GM12873 (cell line): ENCODE measurements around the gene CABP4.

ENCODE experiments used
- CTCF ChIP-seq: IDR thresholded peaks from 2 replicates; pipeline ENCODE4 v1.5.1; 2012; ENCODE audit warnings: low read depth, mild to moderate bottlenecking, moderate library complexity, low read length, control low read depth; ENCODE audit not compliant: insufficient read depth; ENCODE audit errors: missing control alignments

The CABP4 gene

GRCh38 chr11:67489203-67489884 lies 34.2 kb downstream of the CABP4 start:
- no peak for TF ChIP-seq CTCF

GRCh38 chr11:67489885-67490726 lies 35.0 kb downstream of the CABP4 start:
- no peak for TF ChIP-seq CTCF

- no peak for TF ChIP-seq CTCF
Observed at GRCh38 chr11:67490727-67491065, 35.5 kb downstream of the CABP4 start.

DNA sequence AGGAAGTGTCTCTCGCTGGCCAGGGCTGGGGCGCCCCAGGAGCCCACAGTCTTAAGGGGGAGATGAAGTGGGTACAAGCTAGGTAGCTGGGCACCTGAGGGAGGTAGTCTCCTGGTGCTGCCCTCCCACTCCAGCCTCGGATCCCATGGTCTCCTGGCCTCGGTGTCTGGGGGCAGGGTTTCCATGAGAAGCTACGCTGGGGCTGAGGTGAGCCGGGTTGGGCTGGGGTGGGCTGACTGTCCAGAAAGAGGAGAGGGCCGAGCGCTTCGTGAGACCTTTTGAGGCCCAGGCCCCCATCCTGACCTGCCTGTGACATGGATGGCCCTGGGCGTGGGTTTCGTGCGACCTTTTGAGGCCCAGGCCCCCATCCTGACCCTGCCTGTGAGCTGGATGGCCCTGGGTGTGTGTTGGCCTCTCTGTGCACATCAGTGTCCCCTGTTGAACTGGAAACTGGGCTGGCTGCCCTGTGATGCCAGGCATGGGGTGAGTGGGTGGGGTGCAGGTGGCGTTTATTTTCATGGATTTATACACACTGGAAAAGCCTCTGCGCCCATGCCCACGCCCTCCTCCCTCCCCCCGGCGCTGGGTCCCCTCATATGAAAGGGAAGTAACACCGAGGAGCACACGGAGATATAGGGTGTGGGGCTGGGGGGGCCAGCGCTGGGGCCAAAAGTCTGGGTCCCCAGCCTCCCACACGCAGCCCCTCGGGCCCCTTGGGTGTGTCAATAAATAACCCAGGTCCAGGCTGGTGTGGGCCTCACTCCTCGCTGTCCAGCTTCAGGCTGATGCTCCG lies 36.3 kb downstream of the CABP4 start:
- TF ChIP-seq CTCF: no peak

DNA sequence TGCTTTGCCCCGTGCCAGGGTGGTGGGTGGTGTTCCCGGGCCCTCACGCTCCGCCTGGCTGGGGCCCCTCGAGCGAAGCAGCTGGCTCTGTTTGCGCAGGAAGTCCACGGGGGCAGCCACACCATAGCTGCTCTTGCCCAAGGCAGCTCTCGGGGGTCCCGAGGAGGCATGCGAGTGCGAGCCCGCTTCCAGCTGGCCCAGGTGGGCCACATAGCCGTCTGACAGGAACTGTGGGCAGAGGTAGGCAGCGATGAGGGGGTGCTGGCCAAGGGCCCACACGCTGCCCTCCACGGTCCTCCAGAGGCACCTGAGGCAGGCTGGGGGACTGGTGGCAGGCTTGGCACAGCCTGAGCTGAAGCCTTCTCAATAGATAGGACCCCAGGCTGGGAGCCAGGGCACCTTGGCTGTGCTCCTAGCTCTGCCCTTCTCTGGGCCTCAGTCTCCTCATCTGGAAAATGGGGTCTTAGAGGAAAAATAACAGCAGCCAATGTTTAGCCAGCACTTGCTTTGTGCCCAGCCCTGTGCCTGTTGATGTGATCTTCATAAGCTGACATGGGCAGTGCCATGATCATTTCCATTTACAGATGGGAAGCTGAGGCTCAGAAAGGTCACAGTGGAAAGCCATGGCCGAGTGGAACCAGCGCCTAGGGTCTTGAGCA lies 37.0 kb downstream of the CABP4 start:
- TF ChIP-seq CTCF: no peak

- TF ChIP-seq CTCF: no peak
Observed at GRCh38 chr11:67492801-67493547, 37.8 kb downstream of the CABP4 start.
